NCI-H128 (cell line): ENCODE measurements around the gene PRCP.

Experiments
- DNase-seq: peaks from one replicate; lab custom pipeline; 2025; ENCODE audit not compliant: unreplicated experiment; lab: John Stamatoyannopoulos, UW

The PRCP gene

DNA sequence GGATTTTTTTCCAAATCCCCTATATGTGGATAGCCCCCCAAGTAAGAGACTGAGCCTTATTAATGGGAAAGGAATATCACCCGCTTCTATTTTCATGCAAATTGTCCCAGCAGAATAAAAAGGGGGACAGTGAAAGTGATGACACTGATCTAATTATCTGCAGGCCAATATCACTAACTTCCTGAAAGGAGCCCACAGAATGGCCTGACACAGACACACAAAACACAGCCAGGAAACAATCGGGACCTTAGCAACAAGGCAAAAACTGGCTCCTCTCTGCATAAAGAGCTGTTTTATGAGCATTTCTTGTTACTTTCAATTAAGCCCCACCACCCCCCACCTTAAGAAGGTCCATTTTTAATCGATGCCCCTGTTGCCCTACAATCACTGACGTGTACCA, 112.2 kb downstream of the PRCP start:
- no peak for DNase-seq

DNA sequence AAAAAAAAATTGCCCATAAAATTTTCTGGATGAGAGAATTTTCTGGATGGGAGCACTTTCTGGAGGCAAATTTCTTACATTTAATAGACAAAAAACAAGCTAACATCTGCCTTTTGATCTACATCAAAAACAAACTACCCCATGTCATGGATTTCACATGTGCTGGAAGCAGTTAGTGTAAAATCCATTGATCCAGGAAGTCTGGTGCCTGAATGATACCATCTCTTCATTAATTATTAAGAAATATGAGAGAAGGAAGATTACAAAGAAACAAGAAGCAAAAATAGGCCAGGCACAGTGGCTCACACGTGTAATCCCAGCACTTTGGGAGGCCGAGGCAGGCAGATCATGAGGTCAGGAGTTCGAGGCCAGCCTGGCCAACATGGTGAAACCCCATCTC, 113.4 kb downstream of the PRCP start:
- DNase-seq = no peak

- no peak for DNase-seq
Observed at GRCh38 chr11:82786001-82786400, 114.2 kb downstream of the PRCP start.

DNA sequence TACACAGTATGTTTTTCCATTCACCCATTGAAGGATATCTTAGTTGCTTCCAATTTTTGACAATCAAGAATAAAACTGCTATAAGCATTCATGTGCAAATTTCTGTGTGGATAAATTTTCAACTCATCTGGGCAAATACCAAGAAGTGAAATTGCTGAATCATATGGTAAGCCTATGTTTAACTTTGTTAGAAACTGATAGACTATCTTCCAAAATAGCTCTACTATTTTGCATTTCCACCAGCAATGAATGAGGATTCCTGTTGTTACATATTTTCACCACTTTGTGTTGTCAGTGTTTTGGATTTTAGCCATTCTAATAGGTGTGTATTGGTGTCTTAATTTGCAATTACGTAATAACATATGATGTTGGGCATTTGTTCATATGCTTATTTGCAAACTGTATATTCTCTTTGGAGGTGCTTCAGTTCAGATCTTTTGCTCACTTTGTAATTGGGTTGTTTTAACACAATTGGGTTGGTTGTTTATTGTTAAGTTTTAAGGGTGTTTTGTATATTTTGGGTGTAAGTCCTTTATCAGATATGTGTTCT, 117.3 kb downstream of the PRCP start:
- DNase-seq = no peak

- no peak for DNase-seq
Observed at GRCh38 chr11:82778776-82779175, 121.5 kb downstream of the PRCP start.

DNA sequence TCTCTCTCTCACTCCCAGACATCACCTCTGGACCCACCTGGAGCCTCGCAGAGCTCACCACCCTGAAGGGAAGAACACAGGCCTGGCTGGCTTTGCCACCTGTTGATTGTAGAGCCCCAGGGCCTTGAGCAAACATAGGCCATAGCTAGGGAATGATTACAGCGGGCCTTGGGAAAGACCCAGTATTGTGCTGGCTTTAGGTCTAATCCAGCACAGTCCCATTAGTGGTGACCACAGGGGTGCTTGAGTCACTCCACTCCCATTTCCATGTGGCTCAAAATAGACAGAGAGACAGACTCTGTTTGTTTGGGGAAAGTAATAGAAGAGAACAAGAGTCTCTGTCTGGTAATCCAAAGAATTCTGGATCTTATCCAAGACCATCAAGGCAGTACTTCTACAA, 123.9 kb downstream of the PRCP start:
- DNase-seq = no peak

- no peak for DNase-seq
Observed at GRCh38 chr11:82775736-82776346, 124.4 kb downstream of the PRCP start.

GRCh38 chr11:82775218-82775617, 125.0 kb downstream of the PRCP start:
- DNase-seq = no peak
